Bronchial epithelial cell (primary cell): ENCODE measurements around the gene GLUD1. TPM values are rescaled to one million over a fixed set of nuclear protein-coding genes. Genes with fewer than 3 reads are reported as not detected.
"Not testable (repeated sequence)": the region's sequence is repeated elsewhere in the genome, so short reads cannot be mapped to it uniquely, and the experiment has no call there.

ENCODE experiments used
- DNase-seq: peaks from one replicate; pipeline ENCODE4 v3.0.0-alpha.2; 2010; ENCODE audit warnings: low read depth
- FAIRE-seq: peaks from 2 replicates; lab custom pipeline; 2011; peaks lifted over from hg19 to GRCh38; lab: Jason Lieb, UNC
- H3K27me3 ChIP-seq: 2 replicates; pipeline ENCODE4 v1.5.1; 2011; ENCODE audit warnings: low read length; ENCODE audit not compliant: control insufficient read depth, insufficient read depth
- H3K36me3 ChIP-seq: 2 replicates; pipeline ENCODE4 v1.5.1; 2011; ENCODE audit warnings: low read length; ENCODE audit not compliant: control insufficient read depth, insufficient read depth
- H3K4me3 ChIP-seq: 2 replicates; pipeline ENCODE4 v1.5.1; 2011; ENCODE audit warnings: mild to moderate bottlenecking, low read depth, low read length, control low read depth
- CTCF ChIP-seq: IDR thresholded peaks from 2 replicates; pipeline ENCODE4 v1.5.1; 2011; ENCODE audit warnings: mild to moderate bottlenecking, moderate library complexity, low read length, control low read depth, inconsistent platforms; ENCODE audit not compliant: insufficient read depth, severe bottlenecking
- total RNA-seq: library from RNA; depleted of rRNA; stranded (reverse); fragments of >200 nt; gene quantifications from 2 replicates; pipeline ENCODE4 v1.2.1, GENCODE V29; 2014

The GLUD1 gene
- total RNA-seq = 225 and 249 TPM in 2 replicates

- FAIRE-seq (no peak), DNase-seq (peak; percentile 70)
- TF ChIP-seq CTCF = no peak
- Histone ChIP-seq H3K4me3 (peak within 1 kb of the TSS; percentile 82), H3K27me3 (no peaks in the 10 kb centered on the region), H3K36me3 (no peaks in the 10 kb centered on the region)
Measured at GRCh38 chr10:87094373-87095235, at the start of gene GLUD1, which contains the start of gene SHLD2. Gene GLUD1, minus strand, starts transcription at chr10:87094843. Its CDS starts 74 bp downstream, at chr10:87094769. Gene SHLD2, plus strand, starts transcription at chr10:87095206. Its CDS starts 56,149 bp downstream, at chr10:87151355.

GRCh38 chr10:87143109-87143418 is 48.4 kb upstream of the GLUD1 start:
- not testable (repeated sequence) for H3K4me3 ChIP-seq, FAIRE-seq, H3K27me3 ChIP-seq, DNase-seq, H3K36me3 ChIP-seq

GRCh38 chr10:87142230-87143108 is 47.8 kb upstream of the GLUD1 start:
- H3K27me3 ChIP-seq, H3K4me3 ChIP-seq, H3K36me3 ChIP-seq, FAIRE-seq: not testable (repeated sequence)
- peak; percentile 39 for DNase-seq

- DNase-seq, H3K4me3 ChIP-seq, H3K36me3 ChIP-seq, H3K27me3 ChIP-seq, FAIRE-seq: not testable (repeated sequence)
Measured at GRCh38 chr10:87137478-87137877, 42.8 kb upstream of the GLUD1 start.

GRCh38 chr10:87134440-87134839 is 39.8 kb upstream of the GLUD1 start:
- FAIRE-seq, H3K36me3 ChIP-seq, H3K4me3 ChIP-seq, DNase-seq, H3K27me3 ChIP-seq: not testable (repeated sequence)

DNA sequence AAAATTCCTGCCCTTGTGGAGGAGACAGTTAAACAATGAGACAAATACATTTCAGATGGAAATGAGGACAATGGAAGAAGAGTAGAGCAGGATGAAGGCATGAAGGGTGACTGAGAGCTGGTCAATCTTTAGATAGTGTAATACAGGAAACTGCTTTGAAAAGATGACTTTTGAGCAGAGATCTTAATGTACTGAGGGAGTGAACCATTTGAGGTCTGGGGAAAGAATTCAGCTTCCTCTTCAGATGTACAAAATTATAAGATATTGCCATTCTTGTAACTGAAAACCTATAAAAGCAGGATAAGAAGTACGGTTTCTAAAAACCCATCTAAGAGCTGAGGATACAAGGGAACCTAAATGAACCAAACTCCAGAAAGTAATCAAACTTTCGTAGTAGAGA is 39.3 kb upstream of the GLUD1 start:
- not testable (repeated sequence) for DNase-seq, H3K27me3 ChIP-seq, H3K4me3 ChIP-seq, H3K36me3 ChIP-seq, FAIRE-seq

DNA sequence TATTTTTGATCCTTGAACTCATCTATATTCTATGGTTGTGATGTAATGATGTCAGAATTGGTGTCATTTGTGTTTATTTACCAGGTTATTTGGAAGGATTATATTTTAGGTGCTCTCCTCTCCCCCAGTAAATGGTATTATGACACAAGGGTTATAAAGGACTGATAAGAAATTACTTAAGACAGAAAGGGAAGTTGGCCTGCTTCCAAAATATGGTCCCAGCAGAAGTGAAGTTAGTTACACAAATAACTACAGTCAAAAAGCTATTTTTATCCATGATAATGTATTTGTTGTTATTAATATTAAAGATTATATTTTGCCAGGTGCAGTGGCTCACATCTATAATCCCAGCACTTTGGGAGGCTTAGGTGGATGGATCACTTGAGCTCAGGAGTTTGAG is 37.5 kb upstream of the GLUD1 start:
- not testable (repeated sequence) for H3K27me3 ChIP-seq, H3K4me3 ChIP-seq, DNase-seq, FAIRE-seq, H3K36me3 ChIP-seq

DNA sequence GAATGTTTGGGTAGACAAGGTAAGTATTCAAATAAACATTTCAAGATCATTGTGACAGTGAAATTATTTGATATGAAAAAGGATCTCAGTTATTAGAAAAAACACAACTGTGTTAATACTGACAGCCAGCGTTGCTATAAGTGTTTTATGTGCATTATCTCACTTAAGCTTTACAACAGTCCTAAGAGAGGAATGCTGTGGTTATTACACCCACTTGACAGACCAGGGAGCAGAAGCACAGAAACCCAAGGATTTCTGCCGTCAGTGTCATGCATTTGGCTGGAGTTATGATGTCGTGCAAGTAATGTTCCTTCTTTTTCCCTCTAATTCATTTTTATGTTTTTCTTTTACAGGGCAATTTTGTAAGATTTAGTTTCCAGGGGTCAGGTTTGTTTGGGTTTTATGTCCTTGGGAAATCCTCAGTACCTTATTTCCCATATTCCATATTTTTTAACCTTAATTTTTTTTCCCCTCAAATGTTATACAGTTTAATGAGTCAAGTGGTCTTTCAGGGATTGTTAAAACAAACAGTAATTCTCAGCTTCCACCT is 33.0 kb upstream of the GLUD1 start:
- DNase-seq, H3K4me3 ChIP-seq, H3K27me3 ChIP-seq, FAIRE-seq, H3K36me3 ChIP-seq: not testable (repeated sequence)

GRCh38 chr10:87127048-87127447 is 32.4 kb upstream of the GLUD1 start:
- not testable (repeated sequence) for H3K4me3 ChIP-seq, FAIRE-seq, DNase-seq, H3K36me3 ChIP-seq, H3K27me3 ChIP-seq

- not testable (repeated sequence) for H3K36me3 ChIP-seq, H3K27me3 ChIP-seq, DNase-seq, FAIRE-seq, H3K4me3 ChIP-seq
Measured at GRCh38 chr10:87123351-87123750, 28.7 kb upstream of the GLUD1 start.

DNA sequence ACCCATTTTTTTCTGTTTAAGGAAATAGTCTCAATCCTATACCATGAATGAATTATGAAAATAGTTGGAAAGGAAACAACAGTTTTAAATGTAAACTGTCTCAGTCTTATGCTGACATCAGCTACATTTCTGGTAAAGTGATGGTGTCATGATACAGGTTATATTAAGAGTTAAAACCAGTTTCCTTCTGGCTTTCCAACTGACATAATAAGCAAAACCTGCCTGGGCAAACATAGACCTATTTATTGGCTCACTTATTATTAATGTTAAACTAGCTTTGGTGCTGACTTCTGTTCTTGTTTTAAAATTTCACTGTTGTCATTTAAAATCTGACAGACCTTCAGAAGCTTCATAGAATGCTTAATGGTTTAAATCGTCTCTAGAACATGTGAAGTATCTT is 24.4 kb upstream of the GLUD1 start:
- H3K27me3 ChIP-seq, DNase-seq, H3K36me3 ChIP-seq, H3K4me3 ChIP-seq, FAIRE-seq: not testable (repeated sequence)

GRCh38 chr10:87118122-87118521 is 23.5 kb upstream of the GLUD1 start:
- not testable (repeated sequence) for FAIRE-seq, H3K27me3 ChIP-seq, H3K36me3 ChIP-seq, DNase-seq, H3K4me3 ChIP-seq
